ENCODE measurements around the gene SSTR5.

DNA sequence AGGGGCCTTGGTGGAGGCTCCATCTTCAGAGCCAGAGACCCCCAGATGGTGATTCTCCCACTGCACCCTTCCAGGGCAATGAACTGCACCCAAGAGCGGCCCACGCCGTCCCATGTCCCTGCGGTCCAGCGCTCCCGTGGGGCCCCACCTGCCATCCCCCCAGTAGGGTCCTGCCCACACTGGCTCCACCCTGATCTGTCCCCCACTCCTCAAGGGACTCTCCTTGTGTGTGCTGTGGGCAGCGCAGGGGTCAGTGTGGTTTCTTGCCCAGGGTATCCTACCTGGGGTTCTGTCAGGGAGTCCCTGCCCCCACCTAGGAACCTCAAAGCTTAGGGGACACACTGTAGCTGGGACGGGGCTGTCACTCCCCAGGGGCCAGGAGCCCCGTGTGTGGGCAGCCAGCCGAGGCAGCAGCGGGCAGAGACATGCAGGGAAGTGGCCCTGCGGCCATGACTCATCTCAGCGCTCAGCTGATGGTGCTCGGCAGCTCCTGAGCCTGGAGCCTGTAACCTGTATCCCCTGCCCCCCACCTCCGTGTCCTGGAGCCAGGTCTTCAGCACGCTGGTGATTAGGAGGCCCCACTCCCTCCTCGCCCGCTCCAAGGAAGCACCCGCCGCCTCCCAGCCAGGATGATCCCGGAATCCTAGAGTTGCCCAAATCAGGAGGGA, 35.7 kb upstream of the SSTR5 start:
- TF ChIP-seq, protein P1, sequence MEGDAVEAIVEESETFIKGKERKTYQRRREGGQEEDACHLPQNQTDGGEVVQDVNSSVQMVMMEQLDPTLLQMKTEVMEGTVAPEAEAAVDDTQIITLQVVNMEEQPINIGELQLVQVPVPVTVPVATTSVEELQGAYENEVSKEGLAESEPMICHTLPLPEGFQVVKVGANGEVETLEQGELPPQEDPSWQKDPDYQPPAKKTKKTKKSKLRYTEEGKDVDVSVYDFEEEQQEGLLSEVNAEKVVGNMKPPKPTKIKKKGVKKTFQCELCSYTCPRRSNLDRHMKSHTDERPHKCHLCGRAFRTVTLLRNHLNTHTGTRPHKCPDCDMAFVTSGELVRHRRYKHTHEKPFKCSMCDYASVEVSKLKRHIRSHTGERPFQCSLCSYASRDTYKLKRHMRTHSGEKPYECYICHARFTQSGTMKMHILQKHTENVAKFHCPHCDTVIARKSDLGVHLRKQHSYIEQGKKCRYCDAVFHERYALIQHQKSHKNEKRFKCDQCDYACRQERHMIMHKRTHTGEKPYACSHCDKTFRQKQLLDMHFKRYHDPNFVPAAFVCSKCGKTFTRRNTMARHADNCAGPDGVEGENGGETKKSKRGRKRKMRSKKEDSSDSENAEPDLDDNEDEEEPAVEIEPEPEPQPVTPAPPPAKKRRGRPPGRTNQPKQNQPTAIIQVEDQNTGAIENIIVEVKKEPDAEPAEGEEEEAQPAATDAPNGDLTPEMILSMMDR (IDR thresholded peaks at IDR 0.05), result no peak
- no peak for TF ChIP-seq EZH2 (IDR thresholded peaks at IDR 0.05; ENCODE audit: borderline replicate concordance, insufficient read depth, low read depth, low read length, poor library complexity, severe bottlenecking)

Measured in B cell (primary cell).